Tongue (tissue), 2 donors: ENCODE results near the gene PAPLN. TPM values are rescaled to one million over a fixed set of nuclear protein-coding genes. Genes with fewer than 3 reads are reported as not detected.
A peak's percentile ranks its signal among the peaks of the same experiment; 100 is the strongest.

Experiments used
- DNase-seq: peaks from one replicate; pipeline ENCODE4 v3.0.0-alpha.2; 2015
- total RNA-seq: library from RNA; depleted of rRNA; stranded (reverse); fragments of >200 nt; gene quantifications from one replicate; pipeline ENCODE4 v1.2.3, GENCODE V29; 2014

The PAPLN gene
- total RNA-seq, 1 donor from 2014 or later: 7.3 TPM

DNA sequence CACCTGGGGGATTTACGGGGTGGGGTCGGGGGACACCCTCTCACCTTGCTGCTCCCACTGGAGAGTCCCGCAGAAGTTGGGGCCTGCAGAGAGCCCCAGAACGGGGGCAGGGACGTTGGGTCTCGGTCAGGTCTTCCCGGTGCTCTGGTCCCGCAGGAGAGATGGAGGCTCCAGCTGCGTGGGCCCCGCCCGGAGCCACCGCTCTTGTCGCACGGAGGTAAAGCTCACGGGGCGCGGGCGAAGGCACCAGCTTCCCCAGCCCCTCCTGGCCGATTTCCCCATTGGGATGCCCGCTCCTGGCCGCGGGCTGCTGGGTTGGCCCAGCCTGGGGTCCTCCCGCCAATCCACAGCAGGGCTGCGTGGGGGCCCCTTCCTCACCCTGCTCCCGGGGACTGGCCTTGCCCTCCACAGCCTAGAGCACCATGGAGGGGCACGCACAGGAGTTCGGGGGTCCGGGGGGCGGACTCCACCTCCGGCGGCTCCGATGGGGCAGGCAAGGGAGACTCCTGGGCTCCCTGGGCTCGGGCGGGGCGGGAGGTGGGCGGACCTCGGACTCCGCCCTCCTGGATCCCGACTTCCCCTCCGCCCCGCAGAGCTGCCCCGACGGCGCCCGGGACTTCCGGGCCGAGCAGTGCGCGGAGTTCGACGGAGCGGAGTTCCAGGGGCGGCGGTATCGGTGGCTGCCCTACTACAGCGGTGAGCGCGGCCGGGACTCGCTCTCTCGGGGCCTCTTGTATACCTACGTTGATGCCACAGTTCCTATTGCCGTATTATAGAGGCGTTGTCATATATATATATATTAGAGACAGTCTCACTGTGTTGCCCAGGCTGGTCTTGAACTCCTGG lies 8.4 kb downstream of the PAPLN start:
- peak; percentile 46 for DNase-seq

DNA sequence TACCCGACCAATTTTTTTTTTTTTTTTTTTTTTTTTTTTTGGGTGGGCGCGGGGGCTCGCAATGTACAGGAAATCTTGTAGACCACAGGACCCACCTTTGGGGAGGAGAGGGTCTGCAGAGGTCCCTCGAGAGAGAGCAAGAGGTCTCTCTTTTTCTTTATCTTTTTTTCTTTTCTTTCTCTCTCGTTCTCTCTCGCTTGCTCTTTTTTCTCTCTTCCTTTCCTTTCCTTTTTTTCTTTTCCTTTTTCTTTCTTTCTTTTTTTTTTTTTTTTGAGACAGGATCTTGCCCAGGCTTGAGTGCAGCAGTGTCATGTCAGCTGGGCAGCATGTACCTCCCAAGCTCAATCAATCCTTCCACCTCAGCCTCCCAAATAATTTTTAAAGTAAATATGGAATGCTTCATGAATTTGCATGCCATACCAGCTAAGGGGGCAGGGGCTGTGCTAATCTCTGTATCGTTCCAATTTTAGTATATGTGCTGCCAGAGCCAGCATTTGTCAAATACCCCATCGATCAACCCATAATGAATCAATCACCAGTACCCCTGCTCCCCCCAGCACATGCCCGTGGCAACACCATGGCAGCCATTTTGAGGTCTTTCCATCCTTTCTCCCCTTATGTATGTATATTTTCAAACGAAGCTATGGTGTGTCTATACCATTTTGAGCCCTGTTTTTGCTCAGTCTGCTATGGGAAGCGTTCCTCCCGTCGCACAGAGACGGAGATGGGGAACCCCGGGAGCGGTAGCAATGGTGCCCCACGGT lies 9.3 kb downstream of the PAPLN start:
- DNase-seq: no peak

DNA sequence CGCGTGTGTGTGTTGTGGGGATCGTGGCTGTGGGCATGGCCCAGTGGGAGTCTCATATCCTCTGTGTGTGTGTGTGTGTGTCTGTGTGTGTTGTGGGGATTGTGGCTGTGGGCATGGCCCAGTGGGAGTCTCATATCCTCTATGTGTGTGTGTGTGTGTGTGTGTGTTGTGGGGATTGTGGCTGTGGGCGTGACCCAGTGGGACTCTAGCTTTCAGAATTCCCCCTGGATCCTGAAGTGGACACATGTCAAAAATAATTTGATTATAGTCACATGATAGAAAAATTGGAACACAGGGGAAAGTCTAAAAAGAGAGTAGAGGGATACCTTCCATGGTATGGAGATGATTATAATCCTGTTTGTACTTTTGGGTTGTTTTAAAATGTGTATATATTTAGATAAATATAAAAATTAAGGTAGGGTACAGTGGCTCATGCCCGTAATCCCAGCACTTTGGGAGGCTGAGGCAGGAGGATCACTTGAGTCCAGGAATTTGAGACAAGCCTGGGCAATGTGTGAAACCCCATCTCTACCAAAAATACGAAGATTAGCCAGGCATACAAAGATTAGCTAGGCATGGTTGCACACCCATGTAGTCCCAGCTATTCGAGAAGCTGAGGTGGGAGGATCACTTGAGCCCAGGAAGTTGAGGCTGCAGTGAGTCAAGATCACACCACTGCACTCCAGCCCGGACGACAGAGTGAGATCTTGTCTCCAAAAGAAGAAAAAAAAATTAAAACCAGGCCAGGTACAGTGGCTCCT lies 11.0 kb downstream of the PAPLN start:
- no peak for DNase-seq

DNA sequence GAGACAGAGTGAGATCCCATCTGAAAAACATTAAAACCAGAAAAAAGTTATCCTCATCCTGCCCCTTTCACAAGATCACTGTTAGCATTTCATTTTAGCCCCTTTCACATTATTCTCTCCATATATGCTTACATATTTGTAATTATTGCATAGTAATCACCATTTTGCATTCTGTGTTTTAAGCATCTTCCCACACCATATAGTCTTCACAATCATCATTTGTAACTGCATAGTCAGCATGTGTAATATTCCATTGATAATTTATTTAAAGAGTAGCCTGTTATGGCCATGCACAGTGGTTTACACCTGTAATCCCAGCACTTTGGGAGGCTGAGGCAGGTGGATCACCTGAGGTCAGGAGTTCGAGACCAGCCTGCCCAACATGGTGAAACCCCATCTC lies 11.8 kb downstream of the PAPLN start:
- DNase-seq: no peak

DNA sequence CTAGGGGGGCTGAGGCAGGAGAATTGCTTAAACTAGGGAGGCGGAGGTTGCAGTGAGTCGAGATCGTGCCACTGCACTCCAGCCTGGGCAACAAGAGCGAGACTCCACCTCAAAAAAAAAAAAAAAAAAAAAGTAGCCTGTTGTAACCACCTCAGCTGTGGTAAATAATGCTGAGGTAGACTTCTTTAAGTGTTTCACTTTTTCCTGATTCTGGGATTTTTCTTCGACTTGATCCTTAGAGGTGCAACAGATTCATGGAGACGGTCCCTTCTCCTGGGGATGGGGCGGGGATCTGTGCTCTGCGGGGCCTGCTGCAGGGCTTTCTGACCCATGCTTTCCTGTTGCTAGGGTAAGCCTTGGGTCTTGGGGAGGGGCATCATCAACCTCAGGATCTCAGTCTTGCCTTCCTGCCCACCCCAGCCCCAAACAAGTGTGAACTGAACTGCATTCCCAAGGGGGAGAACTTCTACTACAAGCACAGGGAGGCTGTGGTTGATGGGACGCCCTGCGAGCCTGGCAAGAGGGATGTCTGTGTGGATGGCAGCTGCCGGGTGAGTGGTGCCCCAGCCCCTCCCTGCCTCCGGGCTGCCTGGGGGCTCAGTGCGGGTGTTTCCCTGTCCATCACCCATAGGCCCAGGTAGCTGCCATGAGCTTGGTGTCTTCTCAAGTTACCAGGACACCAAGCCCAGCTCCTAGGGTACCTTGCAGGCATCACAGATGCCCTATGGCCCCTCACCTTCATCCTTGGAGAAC lies 12.4 kb downstream of the PAPLN start:
- DNase-seq: no peak

DNA sequence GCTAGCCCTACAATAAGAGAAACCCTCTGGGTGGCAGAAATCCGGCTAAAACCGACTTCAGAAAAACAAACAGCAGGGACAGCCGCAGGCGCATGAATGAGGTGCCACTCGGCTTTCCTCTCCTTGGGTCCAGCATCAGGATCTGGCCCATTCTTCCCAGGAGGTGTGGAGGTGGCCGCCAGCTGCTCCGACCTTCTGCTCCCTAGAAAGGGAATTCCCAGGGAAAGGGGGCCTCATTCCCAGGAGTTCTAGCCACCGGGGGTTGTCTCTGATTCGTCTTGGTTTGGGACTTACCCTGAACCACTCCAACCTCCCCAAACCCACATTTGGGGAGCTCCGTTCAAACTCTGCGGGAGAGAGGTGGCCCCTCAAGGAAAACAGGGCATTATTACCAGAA lies 13.0 kb downstream of the PAPLN start:
- no peak for DNase-seq

DNA sequence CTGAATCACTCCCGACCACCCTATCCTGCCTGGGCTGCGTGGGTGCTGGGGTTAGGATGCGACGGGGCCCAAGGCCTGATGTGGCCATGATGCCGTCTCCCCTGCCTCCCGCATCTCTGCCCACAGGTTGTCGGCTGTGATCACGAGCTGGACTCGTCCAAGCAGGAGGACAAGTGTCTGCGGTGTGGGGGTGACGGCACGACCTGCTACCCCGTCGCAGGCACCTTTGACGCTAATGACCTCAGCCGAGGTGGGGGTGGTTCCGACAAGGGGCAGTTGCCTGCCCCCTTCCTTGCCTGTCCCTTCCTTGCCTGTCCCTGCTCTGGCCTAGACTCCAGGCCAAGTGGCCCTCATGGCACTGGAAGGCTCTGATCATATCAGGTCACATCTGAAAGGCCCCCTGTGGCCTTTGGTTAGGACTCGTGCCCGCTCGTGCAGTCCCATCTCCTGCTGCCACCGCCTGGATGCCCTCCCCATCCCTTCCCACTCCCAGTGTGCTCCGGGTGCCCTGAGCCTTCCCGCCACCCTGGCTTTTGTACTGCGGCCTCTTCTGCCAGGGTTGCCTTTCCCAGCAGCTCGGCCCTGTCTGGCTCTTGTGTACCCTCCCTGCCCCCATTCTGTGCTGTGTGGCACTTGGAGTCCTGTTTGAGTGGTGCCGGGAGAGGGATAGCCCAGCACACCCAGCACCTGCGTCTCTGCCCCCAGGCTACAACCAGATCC lies 13.6 kb downstream of the PAPLN start:
- no peak for DNase-seq

DNA sequence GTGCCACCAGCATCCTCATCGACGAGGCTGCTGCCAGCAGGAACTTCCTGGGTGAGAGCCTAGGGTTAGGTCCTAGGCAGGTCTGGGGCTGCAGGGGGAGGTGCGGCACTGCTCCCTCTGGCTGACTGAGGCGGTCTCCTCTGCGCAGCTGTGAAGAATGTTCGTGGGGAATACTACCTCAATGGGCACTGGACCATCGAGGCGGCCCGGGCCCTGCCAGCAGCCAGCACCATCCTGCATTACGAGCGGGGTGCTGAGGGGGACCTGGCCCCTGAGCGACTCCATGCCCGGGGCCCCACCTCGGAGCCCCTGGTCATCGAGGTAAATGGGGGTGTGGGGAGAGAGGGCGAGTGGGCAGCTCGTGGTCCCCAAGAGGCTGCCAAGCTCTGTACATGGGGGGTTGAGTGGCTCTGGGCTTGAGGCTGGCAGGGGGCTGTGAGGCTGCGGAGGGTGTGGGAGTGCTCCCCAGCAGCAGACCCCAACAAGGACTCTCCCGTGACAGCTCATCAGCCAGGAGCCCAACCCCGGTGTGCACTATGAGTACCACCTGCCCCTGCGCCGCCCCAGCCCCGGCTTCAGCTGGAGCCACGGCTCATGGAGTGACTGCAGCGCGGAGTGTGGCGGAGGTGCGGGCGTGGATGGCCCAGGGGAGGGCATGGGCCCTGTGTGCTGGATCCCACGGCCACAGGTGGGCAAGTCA lies 14.4 kb downstream of the PAPLN start:
- DNase-seq: no peak

DNA sequence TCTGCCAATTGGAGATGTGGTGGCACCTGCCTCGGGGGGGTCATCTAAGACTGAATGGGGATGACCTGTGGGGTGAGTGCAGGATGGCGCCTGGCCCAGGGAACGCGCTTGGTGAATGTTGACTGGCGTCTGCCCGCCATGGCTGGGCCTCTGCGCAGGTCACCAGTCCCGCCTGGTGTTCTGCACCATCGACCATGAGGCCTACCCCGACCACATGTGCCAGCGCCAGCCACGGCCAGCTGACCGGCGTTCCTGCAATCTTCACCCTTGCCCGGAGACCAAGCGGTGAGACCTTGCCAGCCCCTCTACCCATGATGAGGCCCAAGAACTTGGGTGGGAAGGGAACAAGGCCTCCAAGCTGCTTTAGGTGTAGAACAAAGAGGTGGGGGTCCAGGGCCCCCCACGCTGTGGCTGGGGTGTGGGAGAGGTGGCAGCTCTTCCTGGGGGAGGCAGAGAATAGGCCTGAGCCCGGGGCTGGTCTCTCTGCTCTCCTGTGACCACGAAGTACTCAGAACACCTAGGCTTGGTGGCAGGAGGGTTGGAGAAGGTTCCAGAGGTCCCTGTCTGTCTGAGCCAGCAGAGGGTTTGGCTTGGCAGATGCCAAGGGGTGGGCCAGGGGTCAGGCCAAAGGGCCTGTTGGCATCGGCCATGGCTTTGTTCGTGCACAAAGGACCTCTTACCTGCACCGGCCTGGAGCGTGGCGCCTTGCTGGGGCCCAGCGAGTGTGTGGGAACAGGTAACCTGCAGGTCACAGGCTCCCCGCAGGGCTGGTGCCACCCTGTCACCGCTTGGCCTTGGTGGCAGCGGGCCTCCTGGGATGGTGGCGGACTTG lies 15.4 kb downstream of the PAPLN start:
- no peak for DNase-seq

DNA sequence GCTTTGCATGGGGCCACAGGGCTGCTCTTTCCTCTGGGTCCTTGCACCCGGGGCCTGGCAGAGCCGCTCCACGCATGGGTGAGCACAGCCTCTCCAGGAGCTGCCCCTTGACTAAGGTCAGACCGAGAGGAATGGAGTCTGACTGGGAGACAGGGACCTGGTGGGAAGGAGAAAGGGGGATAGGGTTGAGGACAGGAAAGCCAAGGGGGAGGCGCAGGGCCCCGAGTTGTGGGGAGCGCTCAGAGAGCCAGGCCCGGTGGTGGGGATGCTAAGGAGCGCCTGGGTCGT lies 16.0 kb downstream of the PAPLN start:
- no peak for DNase-seq

DNA sequence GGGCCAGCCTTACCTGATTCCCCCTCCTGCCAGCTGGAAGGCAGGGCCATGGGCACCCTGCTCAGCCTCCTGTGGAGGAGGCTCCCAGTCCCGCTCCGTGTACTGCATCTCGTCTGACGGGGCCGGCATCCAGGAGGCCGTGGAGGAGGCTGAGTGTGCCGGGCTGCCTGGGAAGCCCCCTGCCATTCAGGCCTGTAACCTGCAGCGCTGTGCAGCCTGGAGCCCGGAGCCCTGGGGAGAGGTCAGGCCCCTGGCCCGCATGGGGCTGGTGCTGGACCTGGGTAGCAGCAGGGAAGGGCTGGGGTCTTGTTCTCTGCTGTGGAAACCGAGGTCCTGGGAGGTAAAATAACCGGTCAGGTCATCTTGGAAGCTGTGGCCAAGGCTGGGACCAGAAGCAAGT lies 16.4 kb downstream of the PAPLN start:
- no peak for DNase-seq

DNA sequence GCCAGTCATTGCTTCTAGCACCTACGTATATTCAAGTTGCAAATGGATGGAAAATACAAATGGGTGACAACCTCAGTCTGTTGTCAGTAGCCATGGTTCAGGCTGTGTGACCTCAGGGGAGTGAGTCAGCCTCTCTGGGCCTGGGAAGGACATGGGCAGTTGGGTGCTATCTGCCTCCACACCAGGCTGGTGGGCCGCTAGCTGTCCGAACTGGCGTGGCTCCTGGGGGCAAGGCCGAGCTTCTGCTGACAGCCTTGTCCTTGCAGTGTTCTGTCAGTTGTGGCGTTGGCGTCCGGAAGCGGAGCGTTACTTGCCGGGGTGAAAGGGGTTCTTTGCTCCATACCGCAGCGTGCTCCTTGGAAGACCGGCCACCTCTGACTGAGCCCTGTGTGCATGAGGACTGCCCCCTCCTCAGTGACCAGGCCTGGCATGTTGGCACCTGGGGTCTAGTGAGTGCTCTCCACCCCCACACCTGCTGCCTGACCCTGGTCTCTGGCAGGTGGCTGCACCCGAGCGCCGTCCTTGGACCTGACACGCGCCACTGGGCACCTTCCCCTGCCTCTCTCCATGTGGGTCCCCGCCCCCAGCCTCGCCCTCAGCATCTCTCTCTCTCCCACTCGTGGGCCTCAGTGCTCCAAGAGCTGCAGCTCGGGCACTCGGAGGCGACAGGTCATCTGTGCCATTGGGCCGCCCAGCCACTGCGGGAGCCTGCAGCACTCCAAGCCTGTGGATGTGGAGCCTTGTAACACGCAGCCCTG lies 17.1 kb downstream of the PAPLN start:
- no peak for DNase-seq

DNA sequence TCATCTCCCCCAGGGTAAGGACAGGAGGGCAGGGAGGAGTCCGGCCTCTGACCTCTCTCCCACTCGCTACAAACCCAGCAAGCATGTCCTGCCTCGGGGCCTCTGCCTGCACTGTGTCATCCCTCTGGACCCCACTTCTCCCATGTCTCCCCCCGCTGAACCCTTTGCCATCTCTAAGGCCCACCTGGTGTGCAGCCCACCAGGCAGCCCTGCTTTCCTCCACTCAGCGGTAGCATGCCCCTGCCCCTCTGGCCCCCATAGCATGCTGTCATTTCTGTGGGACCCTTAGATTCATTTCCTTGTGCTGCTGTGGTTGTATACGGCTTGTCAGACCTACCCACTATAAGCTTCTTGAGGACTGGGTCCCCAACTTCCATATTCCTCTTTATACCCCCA lies 17.7 kb downstream of the PAPLN start:
- no peak for DNase-seq

DNA sequence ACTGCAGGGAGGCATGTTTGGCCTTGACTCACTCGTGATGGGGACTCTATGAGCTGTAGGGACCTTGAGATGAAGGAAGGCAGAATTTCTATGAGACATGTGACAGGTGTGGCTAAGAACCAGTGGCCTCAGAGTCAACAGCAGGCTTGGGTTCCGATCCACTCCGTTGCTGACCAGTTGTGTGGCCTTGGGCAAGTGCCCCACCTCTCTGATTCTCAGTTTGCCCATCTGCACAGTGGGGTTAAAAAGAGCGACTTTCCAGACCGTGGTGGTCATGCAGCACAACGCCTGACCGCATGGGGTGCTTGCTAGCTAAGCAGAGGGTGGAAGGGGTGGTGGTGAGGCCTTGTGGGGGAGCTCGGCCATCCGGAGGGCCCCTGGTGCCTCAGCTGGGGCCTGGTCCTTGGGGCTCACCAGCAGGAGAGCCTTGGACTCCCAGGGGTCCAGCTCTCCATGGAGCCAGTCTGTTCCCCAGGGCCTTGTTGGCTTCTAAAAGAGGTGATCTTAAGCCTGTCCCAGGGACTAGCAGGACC lies 18.5 kb downstream of the PAPLN start:
- no peak for DNase-seq

DNA sequence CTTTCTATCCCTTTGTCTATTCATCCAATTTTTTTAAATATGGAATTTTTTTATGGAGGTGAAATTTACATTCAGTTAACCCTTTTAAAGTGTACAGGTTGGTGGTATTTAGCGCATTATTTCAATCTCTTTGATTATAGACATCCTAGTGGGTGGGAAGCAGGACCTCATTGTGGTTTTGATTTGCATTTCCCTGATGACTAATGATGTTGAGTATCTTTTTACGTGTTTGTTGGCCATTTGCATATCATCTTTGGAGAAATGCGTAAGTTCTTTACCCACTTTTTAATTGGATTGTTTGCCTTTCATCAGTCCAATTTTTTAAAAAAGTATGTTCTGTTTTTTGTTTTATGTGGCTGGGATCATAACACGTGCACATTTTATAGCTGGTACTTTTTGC lies 20.8 kb downstream of the PAPLN start:
- DNase-seq: no peak

DNA sequence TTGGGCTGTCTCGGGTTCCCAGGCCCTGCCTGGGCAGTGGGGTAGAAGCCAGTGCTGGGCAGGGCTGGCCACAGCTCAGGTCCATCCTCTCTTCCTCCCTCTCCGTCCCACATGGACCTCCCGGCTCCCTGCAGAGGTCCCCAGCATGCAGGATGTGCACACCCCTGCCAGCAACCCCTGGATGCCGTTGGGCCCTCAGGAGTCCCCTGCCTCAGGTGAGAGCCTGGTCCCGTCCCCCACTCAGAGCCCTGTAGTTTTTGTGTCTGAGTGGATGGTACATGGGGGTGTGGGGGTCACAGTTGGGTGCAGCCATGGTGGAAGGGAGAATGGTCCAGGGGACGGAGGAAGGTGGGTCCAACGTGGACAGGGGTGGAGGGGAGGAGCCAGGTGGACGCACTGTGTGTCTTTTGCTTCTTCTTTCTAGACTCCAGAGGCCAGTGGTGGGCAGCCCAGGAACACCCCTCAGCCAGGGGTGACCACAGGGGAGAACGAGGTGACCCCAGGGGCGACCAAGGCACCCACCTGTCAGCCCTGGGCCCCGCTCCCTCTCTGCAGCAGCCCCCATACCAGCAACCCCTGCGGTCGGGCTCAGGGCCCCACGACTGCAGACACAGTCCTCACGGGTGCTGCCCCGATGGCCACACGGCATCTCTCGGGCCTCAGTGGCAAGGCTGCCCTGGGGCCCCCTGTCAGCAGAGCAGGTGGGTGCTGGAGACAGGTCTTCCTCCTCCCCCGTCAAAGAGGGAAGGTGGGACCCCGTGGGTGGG lies 21.7 kb downstream of the PAPLN start:
- no peak for DNase-seq

DNA sequence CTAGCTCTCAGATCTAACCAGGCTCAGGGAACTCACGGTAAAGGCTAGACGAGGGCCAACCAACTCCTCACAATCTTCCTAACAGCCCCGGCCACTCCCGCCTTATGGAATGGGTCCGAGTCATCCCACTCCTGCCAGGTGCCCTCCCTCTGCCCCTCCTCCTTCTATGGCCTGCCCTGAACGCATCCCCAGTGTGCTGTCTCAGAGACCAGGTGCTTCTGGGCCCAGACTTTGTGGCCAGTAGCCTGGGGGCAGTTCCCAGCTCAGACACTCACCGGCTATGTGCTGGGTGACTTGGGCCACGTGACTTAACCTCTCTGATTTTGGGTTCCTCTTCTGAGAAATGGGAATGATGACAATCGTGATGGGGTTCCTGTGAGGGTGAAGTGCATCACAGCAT lies 22.5 kb downstream of the PAPLN start:
- no peak for DNase-seq

DNA sequence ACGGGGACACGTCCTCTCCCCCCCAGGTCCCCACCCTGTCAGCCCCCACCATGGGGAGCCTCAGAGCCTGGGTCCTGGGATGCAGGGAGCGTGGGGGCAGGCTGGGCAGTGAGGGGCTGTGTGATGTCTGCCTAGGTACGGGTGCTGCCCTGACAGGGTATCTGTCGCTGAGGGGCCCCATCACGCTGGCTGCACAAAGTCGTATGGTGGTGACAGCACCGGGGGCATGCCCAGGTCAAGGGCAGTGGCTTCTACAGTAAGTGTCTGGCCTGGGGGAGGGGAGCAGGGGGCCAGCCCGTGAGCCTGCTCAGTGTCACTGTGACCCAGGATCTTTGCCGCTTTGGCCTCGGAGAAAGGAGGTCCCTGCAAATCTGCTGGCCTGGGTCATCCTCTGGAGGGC lies 23.3 kb downstream of the PAPLN start:
- no peak for DNase-seq
